HepG2 (cell line): ENCODE data around the gene NADK2.

Experiments used
- POLR2A ChIP-seq, 2 experiments: IDR thresholded peaks; 2 replicates each; pipeline ENCODE4 v1.6.1; 2011; ENCODE audit warnings: low read depth in 2 of 2, low read length in 2 of 2, mild to moderate bottlenecking in 1 of 2, moderate library complexity in 1 of 2; ENCODE audit not compliant: insufficient read depth in 1 of 2
- STAT5B ChIP-seq: sonication (generic); formaldehyde crosslinking; IDR thresholded peaks from 2 replicates; pipeline ENCODE4 v1.4.0; 2020; ENCODE audit warnings: missing genetic modification reagents
- TEAD3 ChIP-seq: optimal IDR thresholded peaks from 2 replicates; pipeline ENCODE3; 2016; ENCODE audit warnings: borderline replicate concordance

- TF ChIP-seq POLR2A (IDR thresholded peaks at IDR 0.05; ENCODE audit: insufficient read depth in 1 of 2, low read depth in 2 of 2, low read length in 2 of 2) (no peak), TEAD3 (CRISPR knock-in tag) (no peak), STAT5B (CRISPR knock-in tag) (no peak)
These were observed 42.1 kb downstream of the NADK2 start for GRCh38 chr5:36199620-36200019.
